NCI-H2196 (cell line): ENCODE data around the gene CYS1.
"Not testable (repeated sequence)": the region's sequence is repeated elsewhere in the genome, so short reads cannot be mapped to it uniquely, and the experiment has no call there.

Experiments
- DNase-seq: peaks from one replicate; lab custom pipeline; 2025; ENCODE audit not compliant: unreplicated experiment; lab: John Stamatoyannopoulos, UW

CYS1 gene

GRCh38 chr2:10079870-10080535 is at the start of gene CYS1:
Gene CYS1, minus strand, starts transcription at chr2:10080411. Its CDS starts 188 bp downstream, at chr2:10080223.
- peak; percentile 33 for DNase-seq

GRCh38 chr2:10129490-10129889 is 49.3 kb upstream of the CYS1 start:
- no peak for DNase-seq

GRCh38 chr2:10128420-10128819 is 48.2 kb upstream of the CYS1 start:
- no peak for DNase-seq

- peak; percentile 71 for DNase-seq
These were observed 46.4 kb upstream of the CYS1 start for GRCh38 chr2:10126632-10127026.

GRCh38 chr2:10125842-10126631 is 45.8 kb upstream of the CYS1 start:
- DNase-seq, result no peak

GRCh38 chr2:10124538-10125045 is 44.4 kb upstream of the CYS1 start:
- peak; percentile 86 for DNase-seq

- no peak for DNase-seq
These were observed 43.1 kb upstream of the CYS1 start for GRCh38 chr2:10123281-10123680.

GRCh38 chr2:10122500-10123280 is 42.5 kb upstream of the CYS1 start, which contains the start of gene RRM2:
Gene RRM2, plus strand, starts transcription at chr2:10122739. Its CDS starts 60 bp downstream, at chr2:10122799.
- DNase-seq, result peak; percentile 97

- peak; percentile 66 for DNase-seq
These were observed 40.8 kb upstream of the CYS1 start for GRCh38 chr2:10120877-10121574.

- peak; percentile 98 for DNase-seq
These were observed 40.1 kb upstream of the CYS1 start for GRCh38 chr2:10120158-10120876.

GRCh38 chr2:10119601-10120157 is 39.5 kb upstream of the CYS1 start:
- DNase-seq, result no peak

GRCh38 chr2:10119027-10119325 is 38.8 kb upstream of the CYS1 start:
- DNase-seq, result no peak

- DNase-seq, result no peak
These were observed 29.1 kb upstream of the CYS1 start for GRCh38 chr2:10109311-10109710.

- DNase-seq, result not testable (repeated sequence)
These were observed 24.7 kb upstream of the CYS1 start for GRCh38 chr2:10104906-10105305.

- peak; percentile 16 for DNase-seq
These were observed 23.0 kb upstream of the CYS1 start for GRCh38 chr2:10103179-10103578.

GRCh38 chr2:10101491-10101890 is 21.3 kb upstream of the CYS1 start:
- no peak for DNase-seq

- DNase-seq, result peak; percentile 78
These were observed 17.3 kb upstream of the CYS1 start for GRCh38 chr2:10097352-10098148.

GRCh38 chr2:10096641-10097040 is 16.4 kb upstream of the CYS1 start:
- DNase-seq, result no peak

- no peak for DNase-seq
These were observed 15.0 kb upstream of the CYS1 start for GRCh38 chr2:10095175-10095574.
